WTC11 (cell line): ENCODE data around the gene TMEM147. TPM values are rescaled to one million over a fixed set of nuclear protein-coding genes. Genes with fewer than 3 reads are reported as not detected.

Experiments used
- ATAC-seq: fragments of 200-7000 bp; cut with Tn5 transposase; 2 replicates; pipeline ENCODE4 v1.10.0; 2021; ENCODE audit warnings: mild to moderate bottlenecking, moderate library complexity
- CTCF ChIA-PET: fragments of 300-600 bp; sonication (Branson Sonifier 250); formaldehyde crosslinking; loops from one replicate; lab custom pipeline; 2021; ENCODE audit warnings: antibody characterized with exemption; lab: Charles Lee
- POLR2A ChIA-PET: fragments of 350-600 bp; sonication (Branson Sonifier 250); formaldehyde crosslinking; loops from one replicate; lab custom pipeline; 2021; ENCODE audit warnings: antibody characterized with exemption; lab: Charles Lee
- DNase-seq: peaks from one replicate; pipeline ENCODE4 v3.0.0; 2021; ENCODE audit warnings: low spot score
- H3K27ac Mint-ChIP-seq: 2 replicates; pipeline ENCODE4 v1.8.0; 2021; ENCODE audit warnings: mixed read lengths
- H3K27me3 Mint-ChIP-seq: 2 replicates; pipeline ENCODE4 v1.8.0; 2021; ENCODE audit warnings: low read depth, mild to moderate bottlenecking, moderate library complexity, mixed read lengths
- H3K36me3 Mint-ChIP-seq: 2 replicates; pipeline ENCODE4 v1.8.0; 2021; ENCODE audit warnings: mixed read lengths
- H3K4me1 Mint-ChIP-seq: 2 replicates; pipeline ENCODE4 v1.8.0; 2022; ENCODE audit warnings: mixed read lengths
- H3K4me3 Mint-ChIP-seq: 2 replicates; pipeline ENCODE4 v1.8.0; 2021; ENCODE audit warnings: mild to moderate bottlenecking, moderate library complexity, mixed read lengths
- H3K9me3 Mint-ChIP-seq: 2 replicates; pipeline ENCODE4 v1.8.0; 2021; ENCODE audit warnings: mixed read lengths
- ELF4 ChIP-seq: sonication (generic); formaldehyde crosslinking; IDR thresholded peaks from 2 replicates; pipeline ENCODE4 v1.8.1; 2022; ENCODE audit warnings: low read depth, mild to moderate bottlenecking, moderate library complexity, missing genetic modification reagents
- ETV6 ChIP-seq: sonication (generic); formaldehyde crosslinking; IDR thresholded peaks from 2 replicates; pipeline ENCODE4 v1.8.1; 2022; ENCODE audit warnings: mild to moderate bottlenecking, missing genetic modification reagents
- FOXK1 ChIP-seq: sonication (generic); formaldehyde crosslinking; IDR thresholded peaks from 2 replicates; pipeline ENCODE4 v1.8.0; 2022; ENCODE audit warnings: mild to moderate bottlenecking, moderate library complexity, missing genetic modification reagents
- PRRX2 ChIP-seq: fragments of 250-450 bp; sonication (Bioruptor Pico); IDR thresholded peaks from 2 replicates; pipeline ENCODE4 v1.8.0; 2021; ENCODE audit warnings: mild to moderate bottlenecking
- RORB ChIP-seq: fragments of 250-450 bp; sonication (Bioruptor Pico); IDR thresholded peaks from 2 replicates; pipeline ENCODE4 v1.9.0; 2021; ENCODE audit warnings: mild to moderate bottlenecking
- SMAD4 ChIP-seq: sonication (generic); formaldehyde crosslinking; IDR thresholded peaks from 2 replicates; pipeline ENCODE4 v1.8.0; 2022; ENCODE audit warnings: mild to moderate bottlenecking, missing genetic modification reagents
- SOX15 ChIP-seq: fragments of 250-450 bp; sonication (Bioruptor Pico); IDR thresholded peaks from 2 replicates; pipeline ENCODE4 v1.9.0; 2021; ENCODE audit warnings: mild to moderate bottlenecking
- ZNF121 ChIP-seq: sonication (generic); formaldehyde crosslinking; IDR thresholded peaks from 2 replicates; pipeline ENCODE4 v1.8.0; 2023; ENCODE audit warnings: missing genetic modification reagents
- ZNF263 ChIP-seq: sonication (generic); formaldehyde crosslinking; IDR thresholded peaks from 2 replicates; pipeline ENCODE4 v1.8.1; 2022; ENCODE audit warnings: low read depth, mild to moderate bottlenecking, moderate library complexity, missing genetic modification reagents
- ZNF671 ChIP-seq: fragments of 250-450 bp; sonication (Bioruptor Pico); IDR thresholded peaks from 2 replicates; pipeline ENCODE4 v1.8.0; 2021; ENCODE audit warnings: mild to moderate bottlenecking
- total RNA-seq: library from RNA; stranded (reverse); gene quantifications from 3 replicates; pipeline ENCODE4 v1.2.3, GENCODE V29; 2021
- TF ChIP-seq, protein P1 (sequence below): sonication (generic); formaldehyde crosslinking; IDR thresholded peaks from 2 replicates; pipeline ENCODE4 v1.8.0; 2023; ENCODE audit warnings: missing genetic modification reagents
- TF ChIP-seq, protein P2 (sequence below): sonication (generic); formaldehyde crosslinking; IDR thresholded peaks from 2 replicates; pipeline ENCODE4 v1.8.0; 2023; ENCODE audit warnings: missing genetic modification reagents, mild to moderate bottlenecking, borderline replicate concordance
- TF ChIP-seq, protein P3 (sequence below): sonication (generic); formaldehyde crosslinking; IDR thresholded peaks from 2 replicates; pipeline ENCODE4 v1.8.0; 2022; ENCODE audit warnings: mild to moderate bottlenecking, missing genetic modification reagents
- TF ChIP-seq, protein P4 (sequence below): fragments of 250-450 bp; sonication (Bioruptor Pico); IDR thresholded peaks from 2 replicates; pipeline ENCODE4 v1.9.0; 2021; ENCODE audit warnings: mild to moderate bottlenecking, borderline replicate concordance
- TF ChIP-seq, protein P5 (sequence below): sonication (generic); formaldehyde crosslinking; IDR thresholded peaks from 2 replicates; pipeline ENCODE4 v1.8.1; 2023; ENCODE audit warnings: mild to moderate bottlenecking, missing genetic modification reagents

TMEM147 gene
- total RNA-seq, 1 experiment from 2014 or later = 135 TPM

DNA sequence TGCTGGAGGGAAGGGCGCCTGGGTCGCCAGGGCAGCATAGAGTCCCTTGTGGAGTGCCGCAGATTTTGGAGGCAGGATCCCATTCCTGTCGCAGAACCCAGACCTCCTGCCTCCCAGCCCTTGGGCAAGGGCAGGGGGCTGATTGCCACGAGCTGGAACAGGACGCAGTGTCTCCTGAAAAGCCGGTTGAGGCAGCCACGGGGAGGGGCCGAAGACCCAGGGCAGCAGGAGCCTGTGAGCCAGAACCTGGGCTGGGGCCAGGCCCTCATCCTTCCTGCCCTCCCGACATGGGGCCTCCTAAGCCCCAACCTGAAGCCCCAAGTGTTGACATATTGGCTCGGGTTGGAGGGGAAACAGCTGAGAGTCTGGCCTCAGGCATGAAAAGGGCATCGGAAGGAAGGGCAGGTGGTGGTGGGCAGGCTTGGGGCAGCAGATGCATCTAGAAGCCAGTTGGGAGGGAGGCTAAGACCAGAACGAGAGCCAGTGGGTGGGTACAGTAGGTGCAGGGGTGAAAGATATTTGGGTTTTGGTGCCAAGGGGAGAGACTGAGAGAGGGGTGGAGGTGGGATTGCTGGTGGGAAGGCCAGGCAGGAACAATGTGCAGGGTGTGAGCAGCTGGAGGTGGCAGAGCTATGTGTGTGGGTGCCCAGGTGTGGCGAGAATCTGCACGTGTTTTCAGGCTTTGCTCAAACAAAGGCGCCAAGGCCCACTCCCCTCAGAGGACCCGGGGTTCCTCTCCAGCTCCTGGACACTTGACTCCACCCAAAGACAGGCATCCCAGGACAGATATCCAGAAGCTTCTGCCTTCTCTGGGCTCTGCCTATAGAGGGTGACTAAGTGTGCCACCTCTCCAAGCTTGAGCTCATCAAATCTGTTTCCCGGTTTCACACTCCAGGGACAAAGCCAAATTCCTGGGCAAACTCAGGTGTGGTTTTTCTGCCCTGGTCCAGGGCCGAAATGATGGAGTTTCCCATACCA is 15.9 kb upstream of the TMEM147 start:
- POLR2A ChIA-PET = interaction anchor here (0.5 kb wide), 1 partner anchor 16 kb away, joined by 5 read pairs; the partner anchor contains the start of gene DMKN
- DNase-seq (no peak), ATAC-seq (no peak)
- Mint-ChIP-seq H3K27ac (no peak overlapping the region), H3K4me3 (no peak overlapping the region), H3K4me1 (peaks cover 18% of the 10 kb centered on the region), H3K9me3 (0 out of 2 replicates have a peak, but pooled peaks cover 4% of the 10 kb centered on the region), H3K36me3 (no peaks in the 10 kb centered on the region), H3K27me3 (peaks cover 36% of the 10 kb centered on the region)
- CTCF ChIA-PET = interaction anchor here (0.5 to 1.1 kb wide), 3 partner anchors 16 to 334 kb away, joined by 3 read pairs; partner anchors contain the start of gene DMKN
- TF ChIP-seq PRRX2 (CRISPR knock-in tag) (no peak), ZNF671 (no peak), ETV6 (CRISPR knock-in tag) (no peak), RORB (CRISPR knock-in tag) (no peak), ELF4 (no peak), SOX15 (CRISPR knock-in tag) (no peak), FOXK1 (CRISPR knock-in tag) (no peak), SMAD4 (no peak), ZNF121 (CRISPR knock-in tag) (no peak), ZNF263 (CRISPR knock-in tag) (no peak)
- TF ChIP-seq, protein P1, sequence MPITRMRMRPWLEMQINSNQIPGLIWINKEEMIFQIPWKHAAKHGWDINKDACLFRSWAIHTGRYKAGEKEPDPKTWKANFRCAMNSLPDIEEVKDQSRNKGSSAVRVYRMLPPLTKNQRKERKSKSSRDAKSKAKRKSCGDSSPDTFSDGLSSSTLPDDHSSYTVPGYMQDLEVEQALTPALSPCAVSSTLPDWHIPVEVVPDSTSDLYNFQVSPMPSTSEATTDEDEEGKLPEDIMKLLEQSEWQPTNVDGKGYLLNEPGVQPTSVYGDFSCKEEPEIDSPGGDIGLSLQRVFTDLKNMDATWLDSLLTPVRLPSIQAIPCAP = no peak
- TF ChIP-seq, protein P2, sequence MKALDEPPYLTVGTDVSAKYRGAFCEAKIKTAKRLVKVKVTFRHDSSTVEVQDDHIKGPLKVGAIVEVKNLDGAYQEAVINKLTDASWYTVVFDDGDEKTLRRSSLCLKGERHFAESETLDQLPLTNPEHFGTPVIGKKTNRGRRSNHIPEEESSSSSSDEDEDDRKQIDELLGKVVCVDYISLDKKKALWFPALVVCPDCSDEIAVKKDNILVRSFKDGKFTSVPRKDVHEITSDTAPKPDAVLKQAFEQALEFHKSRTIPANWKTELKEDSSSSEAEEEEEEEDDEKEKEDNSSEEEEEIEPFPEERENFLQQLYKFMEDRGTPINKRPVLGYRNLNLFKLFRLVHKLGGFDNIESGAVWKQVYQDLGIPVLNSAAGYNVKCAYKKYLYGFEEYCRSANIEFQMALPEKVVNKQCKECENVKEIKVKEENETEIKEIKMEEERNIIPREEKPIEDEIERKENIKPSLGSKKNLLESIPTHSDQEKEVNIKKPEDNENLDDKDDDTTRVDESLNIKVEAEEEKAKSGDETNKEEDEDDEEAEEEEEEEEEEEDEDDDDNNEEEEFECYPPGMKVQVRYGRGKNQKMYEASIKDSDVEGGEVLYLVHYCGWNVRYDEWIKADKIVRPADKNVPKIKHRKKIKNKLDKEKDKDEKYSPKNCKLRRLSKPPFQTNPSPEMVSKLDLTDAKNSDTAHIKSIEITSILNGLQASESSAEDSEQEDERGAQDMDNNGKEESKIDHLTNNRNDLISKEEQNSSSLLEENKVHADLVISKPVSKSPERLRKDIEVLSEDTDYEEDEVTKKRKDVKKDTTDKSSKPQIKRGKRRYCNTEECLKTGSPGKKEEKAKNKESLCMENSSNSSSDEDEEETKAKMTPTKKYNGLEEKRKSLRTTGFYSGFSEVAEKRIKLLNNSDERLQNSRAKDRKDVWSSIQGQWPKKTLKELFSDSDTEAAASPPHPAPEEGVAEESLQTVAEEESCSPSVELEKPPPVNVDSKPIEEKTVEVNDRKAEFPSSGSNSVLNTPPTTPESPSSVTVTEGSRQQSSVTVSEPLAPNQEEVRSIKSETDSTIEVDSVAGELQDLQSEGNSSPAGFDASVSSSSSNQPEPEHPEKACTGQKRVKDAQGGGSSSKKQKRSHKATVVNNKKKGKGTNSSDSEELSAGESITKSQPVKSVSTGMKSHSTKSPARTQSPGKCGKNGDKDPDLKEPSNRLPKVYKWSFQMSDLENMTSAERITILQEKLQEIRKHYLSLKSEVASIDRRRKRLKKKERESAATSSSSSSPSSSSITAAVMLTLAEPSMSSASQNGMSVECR = no peak
- TF ChIP-seq, protein P3, sequence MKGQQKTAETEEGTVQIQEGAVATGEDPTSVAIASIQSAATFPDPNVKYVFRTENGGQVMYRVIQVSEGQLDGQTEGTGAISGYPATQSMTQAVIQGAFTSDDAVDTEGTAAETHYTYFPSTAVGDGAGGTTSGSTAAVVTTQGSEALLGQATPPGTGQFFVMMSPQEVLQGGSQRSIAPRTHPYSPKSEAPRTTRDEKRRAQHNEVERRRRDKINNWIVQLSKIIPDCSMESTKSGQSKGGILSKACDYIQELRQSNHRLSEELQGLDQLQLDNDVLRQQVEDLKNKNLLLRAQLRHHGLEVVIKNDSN (CRISPR knock-in tag) = no peak
- TF ChIP-seq, protein P4, sequence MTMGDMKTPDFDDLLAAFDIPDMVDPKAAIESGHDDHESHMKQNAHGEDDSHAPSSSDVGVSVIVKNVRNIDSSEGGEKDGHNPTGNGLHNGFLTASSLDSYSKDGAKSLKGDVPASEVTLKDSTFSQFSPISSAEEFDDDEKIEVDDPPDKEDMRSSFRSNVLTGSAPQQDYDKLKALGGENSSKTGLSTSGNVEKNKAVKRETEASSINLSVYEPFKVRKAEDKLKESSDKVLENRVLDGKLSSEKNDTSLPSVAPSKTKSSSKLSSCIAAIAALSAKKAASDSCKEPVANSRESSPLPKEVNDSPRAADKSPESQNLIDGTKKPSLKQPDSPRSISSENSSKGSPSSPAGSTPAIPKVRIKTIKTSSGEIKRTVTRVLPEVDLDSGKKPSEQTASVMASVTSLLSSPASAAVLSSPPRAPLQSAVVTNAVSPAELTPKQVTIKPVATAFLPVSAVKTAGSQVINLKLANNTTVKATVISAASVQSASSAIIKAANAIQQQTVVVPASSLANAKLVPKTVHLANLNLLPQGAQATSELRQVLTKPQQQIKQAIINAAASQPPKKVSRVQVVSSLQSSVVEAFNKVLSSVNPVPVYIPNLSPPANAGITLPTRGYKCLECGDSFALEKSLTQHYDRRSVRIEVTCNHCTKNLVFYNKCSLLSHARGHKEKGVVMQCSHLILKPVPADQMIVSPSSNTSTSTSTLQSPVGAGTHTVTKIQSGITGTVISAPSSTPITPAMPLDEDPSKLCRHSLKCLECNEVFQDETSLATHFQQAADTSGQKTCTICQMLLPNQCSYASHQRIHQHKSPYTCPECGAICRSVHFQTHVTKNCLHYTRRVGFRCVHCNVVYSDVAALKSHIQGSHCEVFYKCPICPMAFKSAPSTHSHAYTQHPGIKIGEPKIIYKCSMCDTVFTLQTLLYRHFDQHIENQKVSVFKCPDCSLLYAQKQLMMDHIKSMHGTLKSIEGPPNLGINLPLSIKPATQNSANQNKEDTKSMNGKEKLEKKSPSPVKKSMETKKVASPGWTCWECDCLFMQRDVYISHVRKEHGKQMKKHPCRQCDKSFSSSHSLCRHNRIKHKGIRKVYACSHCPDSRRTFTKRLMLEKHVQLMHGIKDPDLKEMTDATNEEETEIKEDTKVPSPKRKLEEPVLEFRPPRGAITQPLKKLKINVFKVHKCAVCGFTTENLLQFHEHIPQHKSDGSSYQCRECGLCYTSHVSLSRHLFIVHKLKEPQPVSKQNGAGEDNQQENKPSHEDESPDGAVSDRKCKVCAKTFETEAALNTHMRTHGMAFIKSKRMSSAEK (CRISPR knock-in tag) = no peak
- TF ChIP-seq, protein P5, sequence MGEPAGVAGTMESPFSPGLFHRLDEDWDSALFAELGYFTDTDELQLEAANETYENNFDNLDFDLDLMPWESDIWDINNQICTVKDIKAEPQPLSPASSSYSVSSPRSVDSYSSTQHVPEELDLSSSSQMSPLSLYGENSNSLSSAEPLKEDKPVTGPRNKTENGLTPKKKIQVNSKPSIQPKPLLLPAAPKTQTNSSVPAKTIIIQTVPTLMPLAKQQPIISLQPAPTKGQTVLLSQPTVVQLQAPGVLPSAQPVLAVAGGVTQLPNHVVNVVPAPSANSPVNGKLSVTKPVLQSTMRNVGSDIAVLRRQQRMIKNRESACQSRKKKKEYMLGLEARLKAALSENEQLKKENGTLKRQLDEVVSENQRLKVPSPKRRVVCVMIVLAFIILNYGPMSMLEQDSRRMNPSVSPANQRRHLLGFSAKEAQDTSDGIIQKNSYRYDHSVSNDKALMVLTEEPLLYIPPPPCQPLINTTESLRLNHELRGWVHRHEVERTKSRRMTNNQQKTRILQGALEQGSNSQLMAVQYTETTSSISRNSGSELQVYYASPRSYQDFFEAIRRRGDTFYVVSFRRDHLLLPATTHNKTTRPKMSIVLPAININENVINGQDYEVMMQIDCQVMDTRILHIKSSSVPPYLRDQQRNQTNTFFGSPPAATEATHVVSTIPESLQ (CRISPR knock-in tag) = no peak
